ENCODE measurements around the gene MAT2B. TPM values are rescaled to one million over a fixed set of nuclear protein-coding genes. Genes with fewer than 3 reads are reported as not detected.

MAT2B gene
- total and polyA plus RNA-seq, 2 of the 8 experiments (the other 6 are each of a cell fraction or from before 2014, with no cell fraction given): 33.9 to 65.2 TPM

GRCh38 chr5:163459819-163460561 is 45.4 kb upstream of the MAT2B start, which contains the start of gene NUDCD2 (continued):
- TF ChIP-seq TCF12 (IDR thresholded peaks at IDR 0.05; ENCODE audit: low read depth, low read length): no peak
- TF ChIP-seq EZH2 (IDR thresholded peaks at IDR 0.05; ENCODE audit: low read depth, low read length, severe bottlenecking): no peak
- no peak; a peak in 1 of 4 replicates for TF ChIP-seq SIN3A (conservative IDR thresholded peaks at IDR 0.05 in 1 of 2, IDR thresholded peaks at IDR 0.05 in 1 of 2; ENCODE audit: low read depth in 1 of 2, low read length in 2 of 2)
- TF ChIP-seq RNF2 (IDR thresholded peaks at IDR 0.05; ENCODE audit: borderline replicate concordance, low read depth, low read length, missing control alignments, poor library complexity, severe bottlenecking): no peak
- TF ChIP-seq RAD21 (IDR thresholded peaks at IDR 0.05 in 1 of 2, conservative IDR thresholded peaks at IDR 0.05 in 1 of 2; ENCODE audit: low read depth in 2 of 2, low read length in 2 of 2): no peak
- peak; percentile 76 for TF ChIP-seq TAF7 (optimal IDR thresholded peaks at IDR 0.05; ENCODE audit: borderline replicate concordance, low read depth, low read length)
- no peak for TF ChIP-seq FOSL1 (IDR thresholded peaks at IDR 0.05; ENCODE audit: insufficient read depth, low read depth, low read length)
- no peak for TF ChIP-seq EP300 (IDR thresholded peaks at IDR 0.05; ENCODE audit: borderline replicate concordance in 1 of 2, low read depth in 2 of 2, low read length in 2 of 2)
- TF ChIP-seq KDM1A (IDR thresholded peaks at IDR 0.05; ENCODE audit: borderline replicate concordance, low read length): no peak
- TF ChIP-seq PHF8 (conservative IDR thresholded peaks at IDR 0.05; ENCODE audit: low read depth, low read length): peak; percentile 92
- TF ChIP-seq KDM4A (IDR thresholded peaks at IDR 0.05; ENCODE audit: low read depth, low read length, severe bottlenecking): peak; percentile 79
- TF ChIP-seq YY1 (IDR thresholded peaks at IDR 0.05; ENCODE audit: low read depth, low read length): no peak
- TF ChIP-seq MAFK (IDR thresholded peaks at IDR 0.05; ENCODE audit: low read depth, low read length): no peak
- TF ChIP-seq SRF (IDR thresholded peaks at IDR 0.05; ENCODE audit: low read depth, low read length): no peak; the same call in 1 of the 2 replicates
- TF ChIP-seq BACH1 (IDR thresholded peaks at IDR 0.05; ENCODE audit: low read length): peak; percentile 82
- no peak; the same call in 1 of the 2 replicates for TF ChIP-seq RBBP5 (IDR thresholded peaks at IDR 0.05; ENCODE audit: borderline replicate concordance, low read depth, low read length)
- no peak for TF ChIP-seq ATF3 (IDR thresholded peaks at IDR 0.05; ENCODE audit: insufficient read depth, low read depth, low read length)
- no peak for TF ChIP-seq CHD1 (IDR thresholded peaks at IDR 0.05; ENCODE audit: low read depth, low read length)
- no peak for TF ChIP-seq SAP30 (IDR thresholded peaks at IDR 0.05; ENCODE audit: insufficient read depth, insufficient replicate concordance, low read length)
- no peak for TF ChIP-seq SIX5 (IDR thresholded peaks at IDR 0.05; ENCODE audit: low read depth, low read length)
- TF ChIP-seq CBX5 (IDR thresholded peaks at IDR 0.05; ENCODE audit: low read depth, low read length): no peak
- TF ChIP-seq CBX8 (IDR thresholded peaks at IDR 0.05; ENCODE audit: borderline replicate concordance, low read depth, low read length): no peak
